Mesothelial cell of epicardium (in vitro differentiated cells): ENCODE data around the gene SRCIN1. TPM values are rescaled to one million over a fixed set of nuclear protein-coding genes. Genes with fewer than 3 reads are reported as not detected.

ENCODE experiments used
- DNase-seq, 2 experiments: peaks; one replicate each; pipeline ENCODE4 v3.0.0; 2021; ENCODE audit warnings: low spot score in 2 of 2; ENCODE audit not compliant: unreplicated experiment in 2 of 2
- H3K27ac Mint-ChIP-seq: 2 replicates; pipeline ENCODE4 v1.8.0; 2021; ENCODE audit warnings: mixed read lengths
- H3K27me3 Mint-ChIP-seq: 2 replicates; pipeline ENCODE4 v1.8.0; 2021; ENCODE audit warnings: low read depth, mixed read lengths
- H3K36me3 Mint-ChIP-seq: 2 replicates; pipeline ENCODE4 v1.8.0; 2021; ENCODE audit warnings: mixed read lengths
- H3K4me1 Mint-ChIP-seq: 2 replicates; pipeline ENCODE4 v1.8.0; 2021; ENCODE audit warnings: mixed read lengths
- H3K4me3 Mint-ChIP-seq: 2 replicates; pipeline ENCODE4 v1.8.0; 2021; ENCODE audit warnings: mild to moderate bottlenecking, moderate library complexity, mixed read lengths
- H3K9me3 Mint-ChIP-seq: 2 replicates; pipeline ENCODE4 v1.8.0; 2021; ENCODE audit warnings: mixed read lengths
- CTCF ChIP-seq: fragments of 200-600 bp; sonication (generic); IDR thresholded peaks from one replicate; pipeline ENCODE4 v1.5.0; 2021; ENCODE audit warnings: antibody characterized with exemption; ENCODE audit not compliant: unreplicated experiment
- total RNA-seq: library from RNA; stranded (reverse); gene quantifications from 3 replicates; pipeline ENCODE4 v1.2.1, GENCODE V29; 2021

SRCIN1 gene
- total RNA-seq, 1 donor from 2014 or later = 19.4 TPM

GRCh38 chr17:38583828-38584349, 21.9 kb downstream of the SRCIN1 start:
- no peak for DNase-seq
- peaks cover 22% of the 10 kb centered on the region for H3K27me3 Mint-ChIP-seq

GRCh38 chr17:38583176-38583575, 22.6 kb downstream of the SRCIN1 start:
- no peak for TF ChIP-seq CTCF
- Mint-ChIP-seq H3K4me1 (peaks cover 35% of the 10 kb centered on the region), H3K4me3 (no peak overlapping the region), H3K9me3 (no peaks in the 10 kb centered on the region), H3K27me3 (peaks cover 27% of the 10 kb centered on the region), H3K36me3 (no peaks in the 10 kb centered on the region), H3K27ac (no peak overlapping the region)
- no peak for DNase-seq

More at GRCh38 chr17:38583828-38584349, 21.9 kb downstream of the SRCIN1 start:
- H3K4me1 Mint-ChIP-seq = peaks cover 30% of the 10 kb centered on the region
- H3K36me3 Mint-ChIP-seq = no peaks in the 10 kb centered on the region
- H3K4me3 Mint-ChIP-seq = no peak overlapping the region
- TF ChIP-seq CTCF = no peak
- no peak overlapping the region for H3K27ac Mint-ChIP-seq
- no peaks in the 10 kb centered on the region for H3K9me3 Mint-ChIP-seq

GRCh38 chr17:38582069-38582468, 23.7 kb downstream of the SRCIN1 start:
- H3K36me3 Mint-ChIP-seq = no peaks in the 10 kb centered on the region
- DNase-seq = no peak
- peaks cover 38% of the 10 kb centered on the region for H3K4me1 Mint-ChIP-seq
- no peaks in the 10 kb centered on the region for H3K9me3 Mint-ChIP-seq
- H3K4me3 Mint-ChIP-seq = no peak overlapping the region
- H3K27ac Mint-ChIP-seq = no peak overlapping the region
- no peak for TF ChIP-seq CTCF
- H3K27me3 Mint-ChIP-seq = peaks cover 34% of the 10 kb centered on the region

GRCh38 chr17:38579934-38580333, 25.8 kb downstream of the SRCIN1 start:
- H3K4me3 Mint-ChIP-seq = no peak overlapping the region
- no peak overlapping the region for H3K27ac Mint-ChIP-seq
- no peak for TF ChIP-seq CTCF
- DNase-seq = no peak
- no peaks in the 10 kb centered on the region for H3K36me3 Mint-ChIP-seq
- peaks cover 35% of the 10 kb centered on the region for H3K4me1 Mint-ChIP-seq
- peaks cover 56% of the 10 kb centered on the region for H3K27me3 Mint-ChIP-seq
- no peaks in the 10 kb centered on the region for H3K9me3 Mint-ChIP-seq

- no peak overlapping the region for H3K27ac Mint-ChIP-seq
- no peaks in the 10 kb centered on the region for H3K9me3 Mint-ChIP-seq
- H3K4me1 Mint-ChIP-seq = peaks cover 26% of the 10 kb centered on the region
- H3K36me3 Mint-ChIP-seq = no peaks in the 10 kb centered on the region
- no peak for DNase-seq
- TF ChIP-seq CTCF = no peak
- H3K4me3 Mint-ChIP-seq = no peak overlapping the region
- peaks cover 64% of the 10 kb centered on the region for H3K27me3 Mint-ChIP-seq
Measured at GRCh38 chr17:38579083-38579480, 26.7 kb downstream of the SRCIN1 start.
